Femur (tissue), 1 donor: ENCODE results near the gene PDE10A.

Experiments
- DNase-seq: peaks from one replicate; pipeline ENCODE4 v3.0.0-alpha.2; 2017

PDE10A gene

DNA sequence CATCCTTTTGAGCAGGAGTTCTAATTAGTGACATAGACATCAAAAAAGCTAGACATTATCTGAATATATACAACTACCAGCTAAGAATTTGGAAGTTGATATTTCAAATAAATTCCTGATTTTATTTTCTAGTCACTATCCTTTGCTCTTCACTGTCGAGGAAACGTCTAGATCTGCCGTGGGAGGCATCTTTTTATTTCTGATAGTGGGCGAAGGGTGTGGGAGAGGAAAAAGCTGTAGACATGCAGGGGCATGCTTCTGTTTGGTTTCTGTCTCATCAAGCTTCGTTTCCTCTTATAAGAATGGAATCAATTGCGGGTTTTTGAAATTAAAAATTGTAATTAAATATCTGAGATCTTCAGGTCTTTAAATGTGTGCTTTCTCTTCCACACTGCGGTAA is 337.4 kb downstream of the PDE10A start:
- no peak for DNase-seq

DNA sequence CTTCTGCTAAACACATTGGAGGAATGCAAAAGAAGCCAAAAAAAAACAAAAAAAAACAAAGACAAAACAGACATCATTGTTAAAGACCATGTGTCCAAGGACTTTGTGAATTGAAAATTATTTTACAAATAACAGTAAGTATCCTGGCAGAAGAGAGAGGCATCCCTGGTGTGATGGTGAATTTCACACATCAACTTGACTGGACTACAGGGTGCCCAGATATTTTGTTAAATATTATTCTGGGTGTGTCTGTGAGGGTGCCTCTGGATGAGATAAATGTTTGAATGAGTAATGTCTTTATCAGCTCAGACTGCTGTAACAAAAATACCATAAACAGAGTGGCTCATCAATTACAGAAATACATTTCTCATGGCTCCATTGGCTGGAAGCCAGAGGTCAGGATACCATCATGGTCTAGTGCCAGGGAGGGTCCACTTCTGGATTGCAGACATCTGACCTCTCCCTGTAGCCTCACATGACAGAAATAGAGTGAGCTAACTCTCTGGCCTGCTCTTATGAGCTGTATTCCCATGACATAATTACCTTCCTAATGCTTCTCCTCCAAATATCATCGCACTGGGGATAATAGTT is 341.4 kb downstream of the PDE10A start:
- DNase-seq: no peak

DNA sequence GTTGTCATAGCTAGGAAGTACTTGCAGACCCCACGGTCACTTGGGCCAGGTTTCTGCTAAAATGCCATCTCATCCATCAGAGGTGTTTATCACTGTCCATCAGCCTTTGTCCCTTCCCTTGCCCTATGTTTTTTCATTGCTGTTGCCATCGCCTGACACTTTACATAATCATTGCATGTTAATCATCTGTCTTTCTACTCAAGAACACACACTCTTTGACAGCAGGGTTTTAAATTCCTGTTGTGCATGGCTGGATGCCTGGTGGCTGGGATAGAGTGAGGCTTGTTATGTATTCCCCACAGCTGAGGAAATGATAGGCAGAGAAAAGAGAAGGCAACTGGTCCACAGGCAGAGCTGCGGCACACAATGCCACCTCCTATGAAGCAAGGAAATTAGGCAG is 341.9 kb downstream of the PDE10A start:
- DNase-seq: no peak

DNA sequence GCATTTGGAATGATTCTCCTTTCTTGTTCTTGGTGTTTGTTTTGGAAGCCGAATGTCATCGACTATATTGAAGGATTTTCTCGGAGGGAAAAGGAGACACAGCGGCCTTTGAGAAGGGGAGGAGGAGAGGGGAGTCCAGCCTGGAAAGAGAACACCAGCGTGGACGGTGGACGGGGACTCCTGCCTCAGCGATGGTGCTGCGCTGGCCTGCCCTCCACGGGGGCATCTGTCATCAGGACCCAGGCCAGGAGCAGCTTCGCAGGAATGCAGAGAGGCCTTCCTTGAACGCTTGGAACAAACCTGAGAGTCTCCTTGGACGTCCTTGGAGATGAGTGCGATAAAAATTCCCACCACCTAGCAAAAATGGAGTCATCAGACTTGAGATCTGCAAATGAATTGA is 345.3 kb downstream of the PDE10A start:
- DNase-seq: no peak

DNA sequence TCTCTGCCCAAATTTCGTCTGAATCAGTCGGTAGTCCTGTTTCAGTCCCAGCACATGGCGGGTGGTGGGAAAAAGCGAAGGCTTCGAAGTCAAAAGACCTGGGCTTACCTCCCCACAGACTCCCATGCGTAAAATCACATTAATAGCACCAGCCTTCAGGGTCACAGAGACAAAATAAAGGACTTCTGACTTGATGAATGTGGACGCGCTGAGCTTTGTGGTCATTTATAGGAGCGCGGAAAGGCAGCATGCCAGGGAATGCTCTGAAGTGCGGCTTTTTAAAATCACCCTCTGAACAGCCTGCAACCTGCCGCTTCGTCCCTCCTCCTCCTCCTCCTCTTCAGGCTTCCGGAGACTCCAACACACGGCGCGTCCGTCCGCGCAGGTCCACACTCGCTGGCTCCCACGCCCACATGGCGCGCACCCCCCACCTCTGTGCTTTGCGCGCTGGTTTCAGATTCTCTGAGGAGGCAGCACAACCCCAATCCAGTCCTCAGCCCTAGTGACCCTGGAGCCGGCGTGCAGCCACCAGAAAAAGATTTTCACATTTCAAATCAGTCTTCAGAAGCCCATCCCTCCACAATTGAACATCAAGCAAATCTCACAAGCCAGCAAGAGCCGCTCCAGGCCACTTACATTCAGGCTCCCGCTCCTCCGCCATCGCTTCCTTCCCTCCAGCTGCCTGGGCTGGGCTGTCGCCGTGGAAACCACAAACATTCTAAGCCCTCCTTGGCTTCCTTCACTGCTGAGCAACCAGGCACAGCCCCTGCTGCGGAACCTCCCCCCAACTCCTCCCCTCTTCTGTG is 353.9 kb downstream of the PDE10A start, which contains the start of gene C6orf118:
C6orf118 (minus strand) TSS at position 680 of the 806 bp plus-strand sequence; CDS start at position 661, 19 bp downstream.
- peak; percentile 94 for DNase-seq

DNA sequence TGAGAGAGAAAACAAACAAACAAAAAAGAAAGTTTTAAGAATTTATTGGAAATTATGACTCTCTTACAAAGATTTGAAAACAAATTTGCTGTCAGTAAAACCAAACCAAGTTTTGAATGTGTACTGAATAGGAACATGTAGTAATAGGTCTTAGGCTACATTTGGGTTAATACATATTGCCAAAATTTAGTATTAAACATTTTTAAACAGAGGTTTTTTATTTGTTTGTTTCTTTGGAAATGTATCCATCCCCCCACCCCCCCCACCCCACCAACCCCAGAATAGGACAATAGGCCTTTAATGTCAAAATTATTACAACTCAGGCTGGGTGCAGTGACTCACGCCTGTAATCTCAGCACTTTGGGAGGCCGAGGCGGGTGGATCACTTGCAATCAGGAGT is 356.1 kb downstream of the PDE10A start:
- no peak for DNase-seq

DNA sequence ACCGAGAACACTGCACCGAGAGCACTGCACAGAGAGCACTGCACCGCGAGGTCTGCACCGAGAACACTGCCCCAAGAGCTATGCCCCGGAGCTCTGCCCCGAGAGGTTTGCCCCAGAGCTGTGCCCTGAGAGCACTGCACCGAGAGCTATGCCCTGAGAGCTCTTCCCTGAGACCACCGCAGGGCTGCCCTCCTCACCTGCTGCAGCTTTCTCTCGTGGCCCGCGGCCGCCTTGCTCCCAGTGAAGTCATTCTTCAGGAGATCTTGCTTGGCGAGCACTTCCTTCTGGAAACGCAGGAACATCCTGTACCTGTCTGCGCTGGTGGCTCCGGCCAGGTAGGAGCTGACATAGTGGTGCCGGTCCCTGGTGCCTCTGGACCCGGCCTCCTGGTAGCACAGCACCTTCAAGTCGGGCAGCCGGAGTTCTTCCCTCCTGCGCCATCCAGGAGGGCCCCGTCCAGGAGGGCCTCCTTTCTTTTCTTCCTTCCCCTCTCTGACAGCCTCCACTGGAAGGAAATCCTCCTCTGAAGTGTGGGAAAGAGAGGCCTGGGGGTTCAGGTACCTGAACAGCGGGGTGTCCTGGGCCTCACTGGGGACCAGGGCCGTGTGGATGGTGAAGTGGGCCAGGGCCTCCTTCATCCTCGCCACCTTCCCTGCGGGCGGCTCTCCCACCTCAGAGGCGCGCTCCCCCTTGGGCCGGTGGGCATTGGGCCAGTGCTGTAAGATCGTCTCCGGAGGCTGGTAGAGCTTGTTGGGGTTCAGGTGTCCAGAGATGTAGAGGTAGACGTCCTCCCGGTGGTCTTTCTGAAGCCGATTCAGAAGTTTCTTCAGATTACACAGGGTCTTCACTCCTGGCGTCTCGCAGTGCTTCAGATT is 361.4 kb downstream of the PDE10A start:
- no peak for DNase-seq

DNA sequence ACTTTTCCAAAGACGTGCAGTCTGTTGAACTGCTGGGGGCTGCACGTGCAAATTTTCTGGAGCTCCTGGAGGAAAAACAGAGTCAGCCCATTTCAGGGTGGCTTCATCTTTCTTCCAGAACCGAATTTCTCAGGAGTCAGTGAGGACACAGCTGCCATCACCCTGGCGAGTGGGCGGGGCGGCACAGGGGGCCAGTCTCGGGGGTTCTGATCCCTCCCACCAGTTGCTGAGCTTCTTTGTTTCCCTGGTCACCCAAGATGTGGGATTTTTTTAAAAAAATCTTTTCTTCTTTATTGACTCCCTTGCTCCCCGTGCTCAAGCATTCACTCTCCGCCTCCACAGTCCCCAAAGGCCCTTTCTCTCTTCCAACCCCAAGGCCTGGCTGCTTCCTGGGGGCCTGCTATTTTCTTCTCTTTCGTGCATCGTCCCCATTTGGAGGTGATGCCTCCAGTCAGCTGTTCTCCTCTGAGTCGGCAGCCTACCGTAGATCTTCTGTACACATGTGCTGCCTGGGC is 362.6 kb downstream of the PDE10A start:
- no peak for DNase-seq

DNA sequence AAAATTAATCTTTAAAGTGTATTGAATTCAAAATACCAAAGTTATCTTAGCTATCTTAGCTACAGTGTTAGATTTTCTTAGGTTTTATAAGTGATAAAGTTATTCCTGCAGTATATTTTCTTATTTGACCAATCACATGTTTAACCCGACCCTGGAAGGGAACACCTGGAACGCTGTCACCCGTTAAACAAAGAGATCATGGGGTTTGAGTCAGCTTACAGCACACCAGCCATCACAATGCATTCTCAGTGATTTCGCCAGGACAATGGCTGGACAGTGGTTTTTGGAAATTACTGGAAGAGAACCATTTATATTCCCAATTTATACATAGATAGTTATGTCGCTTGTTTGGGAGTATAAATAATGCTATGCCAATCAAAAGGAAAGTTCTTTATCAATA is 364.2 kb downstream of the PDE10A start:
- no peak for DNase-seq

DNA sequence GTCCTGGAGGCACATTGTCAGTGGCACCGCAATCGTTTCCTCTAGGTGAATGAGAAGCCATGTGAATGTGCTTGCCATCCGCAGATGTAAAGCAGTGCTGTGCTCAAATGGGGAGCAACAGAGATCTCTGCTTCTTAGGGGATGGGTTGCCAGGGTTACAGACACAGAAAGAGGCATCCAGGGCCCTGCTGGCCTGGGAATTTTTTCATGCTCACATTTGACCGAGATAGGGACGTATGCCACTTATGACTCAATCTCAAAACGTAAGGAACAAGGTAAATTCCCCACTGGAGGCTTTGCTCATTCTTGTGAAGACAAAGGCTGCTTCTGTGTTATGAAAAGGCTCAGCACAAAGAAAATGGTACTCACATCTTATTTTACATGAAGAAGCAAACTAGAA is 364.6 kb downstream of the PDE10A start:
- no peak for DNase-seq

DNA sequence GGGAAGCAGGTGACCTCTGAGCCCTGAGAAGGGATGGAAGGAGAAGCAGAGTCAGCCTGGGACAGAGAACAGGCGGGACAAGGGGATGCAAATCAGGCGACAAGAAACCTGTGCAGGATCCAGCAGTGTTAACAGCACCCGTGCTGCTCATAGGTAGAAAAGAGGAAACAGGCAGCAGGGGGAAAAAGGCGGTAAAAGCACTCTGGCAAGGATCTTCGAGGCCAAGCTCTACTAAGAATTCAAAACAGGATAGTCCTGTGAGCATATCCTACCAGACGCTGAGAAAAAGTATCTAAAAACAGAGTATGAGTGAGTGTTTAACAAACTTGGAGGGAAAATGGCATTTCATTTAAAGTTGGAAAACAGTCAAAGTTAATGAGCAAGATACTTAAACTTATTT is 370.4 kb downstream of the PDE10A start:
- DNase-seq: no peak
